Neural cell (in vitro differentiated cells): Measurements from ENCODE around the gene BATF3. TPM values are rescaled to one million over a fixed set of nuclear protein-coding genes. Genes with fewer than 3 reads are reported as not detected.

ENCODE experiments used
- H2AFZ ChIP-seq: fragments of 200-600, 300-800 bp; sonication (generic), shearing (Covaris generic); 2 replicates; pipeline ENCODE4 v1.6.0; 2014; ENCODE audit warnings: low read depth, mild to moderate bottlenecking, antibody characterized with exemption, low read length, moderate library complexity
- H3F3A ChIP-seq: fragments of 200-600 bp; shearing (Covaris generic); 2 replicates; pipeline ENCODE4 v1.6.1; 2016; ENCODE audit warnings: mild to moderate bottlenecking, moderate library complexity, mixed read lengths, antibody characterized with exemption, low read length; ENCODE audit not compliant: insufficient read depth, poor library complexity, severe bottlenecking
- H3K27ac ChIP-seq: fragments of 200-600, 300-800 bp; sonication (generic), shearing (Covaris generic); 2 replicates; pipeline ENCODE4 v1.5.1; 2014; ENCODE audit warnings: mild to moderate bottlenecking, low read length, moderate library complexity
- H3K27me3 ChIP-seq: fragments of 300-800, 200-600 bp; sonication (generic), shearing (Covaris generic); 2 replicates; pipeline ENCODE4 v1.6.0; 2014; ENCODE audit warnings: mild to moderate bottlenecking, low read depth, low read length, moderate library complexity; ENCODE audit not compliant: insufficient read depth
- H3K36me3 ChIP-seq: fragments of 300-800, 200-600 bp; sonication (generic), shearing (Covaris generic); 2 replicates; pipeline ENCODE4 v1.5.1; 2014; ENCODE audit warnings: mild to moderate bottlenecking, antibody characterized with exemption, low read length, moderate library complexity; ENCODE audit not compliant: insufficient read depth
- H3K4me2 ChIP-seq: fragments of 300-800, 200-600 bp; sonication (generic), shearing (Covaris generic); 2 replicates; pipeline ENCODE4 v1.6.0; 2014; ENCODE audit warnings: mild to moderate bottlenecking, low read length
- H3K4me3 ChIP-seq: fragments of 300-800, 200-600 bp; sonication (generic), shearing (Covaris generic); 2 replicates; pipeline ENCODE4 v1.5.1; 2014; ENCODE audit warnings: mild to moderate bottlenecking, low read length, moderate library complexity
- H3K79me2 ChIP-seq: fragments of 200-600 bp; shearing (Covaris generic); replicated peaks from 2 replicates; pipeline ENCODE4 v1.6.0; 2014; ENCODE audit warnings: mild to moderate bottlenecking, low read length, moderate library complexity; ENCODE audit not compliant: insufficient read depth
- H3K9ac ChIP-seq: fragments of 300-800, 200-600 bp; sonication (generic), shearing (Covaris generic); 2 replicates; pipeline ENCODE4 v1.6.1; 2016; ENCODE audit warnings: mild to moderate bottlenecking, low read length, mixed read lengths
- H3K9me2 ChIP-seq: fragments of 200-600 bp; shearing (Covaris generic); 2 replicates; pipeline ENCODE4 v1.6.1; 2016; ENCODE audit warnings: mild to moderate bottlenecking, low read length, mixed read lengths; ENCODE audit not compliant: insufficient read depth
- H3K9me3 ChIP-seq: fragments of 200-600, 300-800 bp; sonication (generic), shearing (Covaris generic); 2 replicates; pipeline ENCODE4 v1.6.1; 2016; ENCODE audit warnings: mild to moderate bottlenecking, mixed run types, low read length, moderate library complexity, mixed read lengths
- H4K20me1 ChIP-seq: fragments of 200-600 bp; shearing (Covaris generic); 2 replicates; pipeline ENCODE4 v1.6.1; 2016; ENCODE audit warnings: mild to moderate bottlenecking, mixed run types; ENCODE audit not compliant: insufficient read depth
- EP300 ChIP-seq: fragments of 450-650 bp; conservative IDR thresholded peaks from 2 replicates; pipeline ENCODE4 v1.6.1; 2014; ENCODE audit warnings: antibody characterized with exemption, mild to moderate bottlenecking, moderate library complexity; ENCODE audit not compliant: poor library complexity, severe bottlenecking
- EZH2 ChIP-seq: fragments of 200-600, 300-800 bp; shearing (Covaris generic), sonication (generic); IDR thresholded peaks from 2 replicates; pipeline ENCODE4 v1.6.1; 2014; ENCODE audit warnings: antibody characterized with exemption, low read length, borderline replicate concordance, mild to moderate bottlenecking; ENCODE audit not compliant: insufficient read depth, poor library complexity, severe bottlenecking
- MXI1 ChIP-seq: fragments of 450-650 bp; conservative IDR thresholded peaks from 2 replicates; pipeline ENCODE4 v1.6.1; 2014; ENCODE audit warnings: antibody characterized with exemption, mild to moderate bottlenecking; ENCODE audit not compliant: poor library complexity, severe bottlenecking
- POLR2AphosphoS5 ChIP-seq: IDR thresholded peaks from 2 replicates; pipeline ENCODE4 v1.6.1; 2012
- RAD21 ChIP-seq: fragments of 450-650 bp; conservative IDR thresholded peaks from 2 replicates; pipeline ENCODE4 v1.6.1; 2014; ENCODE audit warnings: antibody characterized with exemption, mild to moderate bottlenecking, moderate library complexity
- REST ChIP-seq: IDR thresholded peaks from 2 replicates; pipeline ENCODE4 v1.6.1; 2012; ENCODE audit warnings: borderline replicate concordance
- SMC3 ChIP-seq: fragments of 450-650 bp; conservative IDR thresholded peaks from 2 replicates; pipeline ENCODE4 v1.6.1; 2014; ENCODE audit warnings: antibody characterized with exemption, mild to moderate bottlenecking, moderate library complexity; ENCODE audit not compliant: poor library complexity
- TAF1 ChIP-seq: IDR thresholded peaks from 2 replicates; pipeline ENCODE4 v1.6.1; 2012; ENCODE audit warnings: low read depth
- polyA plus RNA-seq: library from polyadenylated mRNA; depleted of rRNA; stranded (reverse); fragments of >200 nt; gene quantifications from 2 replicates; pipeline ENCODE4 v1.2.3, GENCODE V29; 2014
- TF ChIP-seq, protein P1 (sequence below): fragments of 450-650 bp; IDR thresholded peaks from 2 replicates; pipeline ENCODE4 v1.5.1; 2014; ENCODE audit warnings: antibody characterized with exemption, mild to moderate bottlenecking, moderate library complexity; ENCODE audit not compliant: poor library complexity, severe bottlenecking

Gene BATF3
- polyA plus RNA-seq, 1 donor from 2014 or later: 0.82 TPM

DNA sequence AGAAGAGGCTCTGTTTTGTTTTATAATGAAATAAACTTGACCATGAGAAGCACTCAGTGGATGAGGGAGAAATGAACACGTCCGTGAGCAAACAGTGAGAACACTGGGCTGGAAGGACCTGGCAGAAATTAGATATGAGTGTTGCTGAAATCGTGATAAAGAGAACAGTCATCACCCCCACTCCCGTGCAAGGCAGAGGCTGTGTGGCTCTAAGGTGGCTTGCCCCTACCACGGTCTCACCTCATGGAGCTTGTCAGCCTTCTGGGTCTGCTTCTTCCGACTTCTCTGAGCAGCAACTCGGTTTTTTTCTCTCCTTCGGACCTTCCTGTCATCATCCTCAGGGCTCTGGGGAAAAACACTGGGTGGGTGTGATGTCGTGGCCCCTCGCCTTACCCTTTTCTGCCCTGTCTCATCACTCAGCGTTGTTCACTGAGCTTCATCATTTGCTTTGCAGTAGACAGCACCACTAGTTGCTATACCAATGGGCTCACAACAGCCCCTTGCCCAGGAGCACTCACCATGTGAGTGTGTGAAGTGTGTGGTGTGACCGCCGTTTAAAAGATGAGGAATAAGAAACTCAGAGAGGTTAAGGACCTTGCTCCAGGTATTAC lies 2.8 kb downstream of the BATF3 start:
- H3K9me2 ChIP-seq: no peaks in the 10 kb centered on the region
- H3F3A ChIP-seq: peaks cover 8% of the 10 kb centered on the region
- no peak overlapping the region for H3K4me2 ChIP-seq
- no peak overlapping the region for H2AFZ ChIP-seq
- H3K4me3 ChIP-seq: no peak overlapping the region
- no peaks in the 10 kb centered on the region for H3K9me3 ChIP-seq
- H4K20me1 ChIP-seq: no peaks in the 10 kb centered on the region
- H3K9ac ChIP-seq: no peak overlapping the region
- H3K27me3 ChIP-seq: peaks cover 59% of the 10 kb centered on the region
- H3K79me2 ChIP-seq: no peaks in the 10 kb centered on the region
- no peak overlapping the region for H3K27ac ChIP-seq
- TF ChIP-seq RAD21 (no peak), SMC3 (no peak), POLR2AphosphoS5 (no peak), EP300 (no peak), REST (no peak), TAF1 (no peak), MXI1 (no peak), EZH2 (no peak)
- TF ChIP-seq, protein P1, sequence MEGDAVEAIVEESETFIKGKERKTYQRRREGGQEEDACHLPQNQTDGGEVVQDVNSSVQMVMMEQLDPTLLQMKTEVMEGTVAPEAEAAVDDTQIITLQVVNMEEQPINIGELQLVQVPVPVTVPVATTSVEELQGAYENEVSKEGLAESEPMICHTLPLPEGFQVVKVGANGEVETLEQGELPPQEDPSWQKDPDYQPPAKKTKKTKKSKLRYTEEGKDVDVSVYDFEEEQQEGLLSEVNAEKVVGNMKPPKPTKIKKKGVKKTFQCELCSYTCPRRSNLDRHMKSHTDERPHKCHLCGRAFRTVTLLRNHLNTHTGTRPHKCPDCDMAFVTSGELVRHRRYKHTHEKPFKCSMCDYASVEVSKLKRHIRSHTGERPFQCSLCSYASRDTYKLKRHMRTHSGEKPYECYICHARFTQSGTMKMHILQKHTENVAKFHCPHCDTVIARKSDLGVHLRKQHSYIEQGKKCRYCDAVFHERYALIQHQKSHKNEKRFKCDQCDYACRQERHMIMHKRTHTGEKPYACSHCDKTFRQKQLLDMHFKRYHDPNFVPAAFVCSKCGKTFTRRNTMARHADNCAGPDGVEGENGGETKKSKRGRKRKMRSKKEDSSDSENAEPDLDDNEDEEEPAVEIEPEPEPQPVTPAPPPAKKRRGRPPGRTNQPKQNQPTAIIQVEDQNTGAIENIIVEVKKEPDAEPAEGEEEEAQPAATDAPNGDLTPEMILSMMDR: no peak
- no peaks in the 10 kb centered on the region for H3K36me3 ChIP-seq

DNA sequence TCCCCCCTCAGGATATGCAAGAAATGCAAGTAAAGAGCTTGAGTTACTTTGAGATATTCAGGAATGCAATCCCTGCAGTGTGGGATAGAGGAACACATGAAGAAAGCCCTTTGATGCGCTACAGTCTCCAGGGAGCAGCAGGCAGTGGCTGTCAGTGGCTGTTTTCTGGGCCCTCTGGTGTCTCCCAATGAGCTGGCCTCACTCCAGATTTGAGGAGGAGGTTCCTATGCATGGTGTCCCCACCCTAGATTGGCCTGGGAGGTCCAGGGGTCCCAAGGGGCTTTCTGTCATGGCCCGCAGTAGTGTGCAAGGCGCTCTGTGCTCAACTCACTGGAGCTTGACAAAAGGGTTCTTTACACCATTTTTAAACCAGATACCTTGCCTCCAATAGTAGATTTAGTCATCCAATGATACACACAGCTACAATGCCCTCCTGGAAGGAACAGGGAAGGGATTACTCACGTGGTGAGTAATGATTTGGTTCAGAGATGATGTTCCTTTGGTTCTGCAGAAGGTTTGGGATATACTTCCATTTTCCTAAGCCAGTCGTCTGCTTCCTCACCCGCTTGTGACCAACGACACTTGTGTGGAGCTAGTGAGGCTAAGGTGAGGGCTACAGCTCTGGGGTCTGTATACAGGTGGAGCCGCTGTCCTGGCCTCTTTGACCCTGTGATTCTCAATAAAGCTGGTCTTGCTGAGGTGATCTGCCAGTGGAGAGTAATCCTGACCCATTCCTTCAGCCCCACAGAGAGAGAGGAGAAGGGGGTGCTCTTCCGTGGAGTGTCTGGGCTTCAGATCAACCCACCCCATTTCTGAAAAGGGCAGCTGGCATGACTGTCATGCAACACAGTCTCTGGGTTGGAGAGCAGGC lies 6.6 kb downstream of the BATF3 start:
- no peak overlapping the region for H3K4me2 ChIP-seq
- no peaks in the 10 kb centered on the region for H3K36me3 ChIP-seq
- H2AFZ ChIP-seq: no peak overlapping the region
- no peaks in the 10 kb centered on the region for H3K79me2 ChIP-seq
- no peaks in the 10 kb centered on the region for H3K9me3 ChIP-seq
- H3K4me3 ChIP-seq: no peak overlapping the region
- H3F3A ChIP-seq: no peaks in the 10 kb centered on the region
- H3K27me3 ChIP-seq: peaks cover 22% of the 10 kb centered on the region
- H4K20me1 ChIP-seq: no peaks in the 10 kb centered on the region
- H3K9me2 ChIP-seq: no peaks in the 10 kb centered on the region
- TF ChIP-seq TAF1 (no peak), EZH2 (no peak), RAD21 (no peak), EP300 (no peak), POLR2AphosphoS5 (no peak), MXI1 (no peak), REST (no peak)
- TF ChIP-seq, protein P1: no peak
- H3K9ac ChIP-seq: no peak overlapping the region
- no peak overlapping the region for H3K27ac ChIP-seq
